ENCODE data around the gene ANKLE2.

The ANKLE2 gene

GRCh38 chr12:132727091-132727794, 34.4 kb downstream of the ANKLE2 start:
- no peak overlapping the region for H3K4me3 ChIP-seq (ENCODE audit: low read depth, low read length)
- DNase-seq (ENCODE audit: low read depth), result no peak
- no peak for TF ChIP-seq CTCF (IDR thresholded peaks at IDR 0.05; ENCODE audit: low read depth, low read length, missing control alignments)

GRCh38 chr12:132726386-132726785, 35.2 kb downstream of the ANKLE2 start:
- no peak for TF ChIP-seq CTCF (IDR thresholded peaks at IDR 0.05; ENCODE audit: low read depth, low read length, missing control alignments)
- no peak overlapping the region for H3K4me3 ChIP-seq (ENCODE audit: low read depth, low read length)
- no peak for DNase-seq (ENCODE audit: low read depth)

GRCh38 chr12:132724506-132725241, 37.0 kb downstream of the ANKLE2 start:
- no peak overlapping the region for H3K4me3 ChIP-seq (ENCODE audit: low read depth, low read length)
- DNase-seq (ENCODE audit: low read depth), result no peak
- no peak for TF ChIP-seq CTCF (IDR thresholded peaks at IDR 0.05; ENCODE audit: low read depth, low read length, missing control alignments)

- no peak for TF ChIP-seq CTCF (IDR thresholded peaks at IDR 0.05; ENCODE audit: low read depth, low read length, missing control alignments)
- H3K4me3 ChIP-seq (ENCODE audit: low read depth, low read length), result no peak overlapping the region
- DNase-seq (ENCODE audit: low read depth), result no peak
Observed at GRCh38 chr12:132723764-132724140, 37.9 kb downstream of the ANKLE2 start.

GRCh38 chr12:132723015-132723763, 38.4 kb downstream of the ANKLE2 start:
- TF ChIP-seq CTCF (IDR thresholded peaks at IDR 0.05; ENCODE audit: low read depth, low read length, missing control alignments), result no peak
- no peak overlapping the region for H3K4me3 ChIP-seq (ENCODE audit: low read depth, low read length)

GRCh38 chr12:132720606-132721345, 40.9 kb downstream of the ANKLE2 start:
- DNase-seq (ENCODE audit: low read depth), result no peak
- no peak for TF ChIP-seq CTCF (IDR thresholded peaks at IDR 0.05; ENCODE audit: low read depth, low read length, missing control alignments)
- H3K4me3 ChIP-seq (ENCODE audit: low read depth, low read length), result no peak overlapping the region

More at GRCh38 chr12:132723015-132723763, 38.4 kb downstream of the ANKLE2 start:
- DNase-seq (ENCODE audit: low read depth), result no peak

Measured in GM12864 (cell line).